ENCODE results near the gene HACL1. TPM values are rescaled to one million over a fixed set of nuclear protein-coding genes. Genes with fewer than 3 reads are reported as not detected.

The HACL1 gene
- total RNA-seq, 2 donors from 2014 or later = 12.3 to 13.2 TPM

DNA sequence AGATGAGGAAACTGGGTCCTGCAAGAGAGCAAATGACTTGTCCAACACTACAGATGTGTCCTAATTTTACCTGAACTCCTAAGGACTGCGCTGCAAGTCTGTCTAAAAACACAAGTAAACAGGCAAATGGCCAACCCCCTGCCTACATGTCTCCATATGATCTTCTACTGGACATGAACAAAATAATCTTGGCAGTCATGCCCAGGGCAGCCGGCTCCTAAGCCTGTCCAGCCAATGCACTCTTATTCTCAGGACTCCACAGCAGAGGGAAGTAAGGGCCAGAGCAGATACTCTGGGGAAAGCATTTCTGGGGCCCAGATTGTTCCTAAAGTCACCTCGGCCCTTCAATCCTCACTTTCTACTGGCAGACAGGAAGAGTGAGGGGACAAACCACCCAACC, 90.2 kb downstream of the HACL1 start:
- DNase-seq (ENCODE audit: low spot score) = no peak
- H3K4me3 ChIP-seq = no peak overlapping the region
- no peaks in the 10 kb centered on the region for H3K9me3 ChIP-seq
- H3K27ac ChIP-seq = peak overlapping the region in 1 of 2 donors; percentile 69
- H3K36me3 ChIP-seq = no peaks in the 10 kb centered on the region
- TF ChIP-seq, protein P1, sequence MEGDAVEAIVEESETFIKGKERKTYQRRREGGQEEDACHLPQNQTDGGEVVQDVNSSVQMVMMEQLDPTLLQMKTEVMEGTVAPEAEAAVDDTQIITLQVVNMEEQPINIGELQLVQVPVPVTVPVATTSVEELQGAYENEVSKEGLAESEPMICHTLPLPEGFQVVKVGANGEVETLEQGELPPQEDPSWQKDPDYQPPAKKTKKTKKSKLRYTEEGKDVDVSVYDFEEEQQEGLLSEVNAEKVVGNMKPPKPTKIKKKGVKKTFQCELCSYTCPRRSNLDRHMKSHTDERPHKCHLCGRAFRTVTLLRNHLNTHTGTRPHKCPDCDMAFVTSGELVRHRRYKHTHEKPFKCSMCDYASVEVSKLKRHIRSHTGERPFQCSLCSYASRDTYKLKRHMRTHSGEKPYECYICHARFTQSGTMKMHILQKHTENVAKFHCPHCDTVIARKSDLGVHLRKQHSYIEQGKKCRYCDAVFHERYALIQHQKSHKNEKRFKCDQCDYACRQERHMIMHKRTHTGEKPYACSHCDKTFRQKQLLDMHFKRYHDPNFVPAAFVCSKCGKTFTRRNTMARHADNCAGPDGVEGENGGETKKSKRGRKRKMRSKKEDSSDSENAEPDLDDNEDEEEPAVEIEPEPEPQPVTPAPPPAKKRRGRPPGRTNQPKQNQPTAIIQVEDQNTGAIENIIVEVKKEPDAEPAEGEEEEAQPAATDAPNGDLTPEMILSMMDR (IDR thresholded peaks at IDR 0.05) = no peak
- H3K4me1 ChIP-seq = peaks cover 0 to 46% of the 10 kb centered on the region in 2 donors
- no peaks in the 10 kb centered on the region for H3K27me3 ChIP-seq

Other genes starting within 250 kb of the HACL1 start
- 1 to 10 TPM; 6.3 to 7.8 TPM for gene METTL6, start 174.0 kb downstream of the HACL1 start, total RNA-seq
- gene EAF1, start 174.0 kb downstream of the HACL1 start, total RNA-seq = 10 to 100 TPM in 1 of 2 donors, 1 to 10 TPM in 1; 9.7 to 13.2 TPM
- gene COLQ, start 79.9 kb downstream of the HACL1 start, total RNA-seq = 10 to 100 TPM; 24.3 to 38.3 TPM
- gene BTD, start 176 bp upstream of the HACL1 start, total RNA-seq = 10 to 100 TPM; 10.3 to 16.2 TPM
- 10 to 100 TPM in 1 of 2 donors, 1 to 10 TPM in 1; 9.2 to 11.3 TPM for gene ANKRD28, start 196.4 kb upstream of the HACL1 start, total RNA-seq

Data from right atrium auricular region (tissue), 2 donors.